HG03558 (cell line): ENCODE results near the gene UBE2O.
A peak's percentile ranks its signal among the peaks of the same experiment; 100 is the strongest.

Experiments
- ATAC-seq: cut with Tn5 transposase; IDR thresholded peaks from one replicate; pipeline ENCODE4 v1.9.1; 2021; ENCODE audit warnings: moderate number of reproducible peaks; ENCODE audit not compliant: unreplicated experiment; ENCODE audit errors: extremely low read depth

Gene UBE2O

GRCh38 chr17:76487451-76488192 lies 34.7 kb upstream of the UBE2O start:
- ATAC-seq, result no peak

- ATAC-seq, result no peak
Measured at GRCh38 chr17:76485569-76485968, 32.6 kb upstream of the UBE2O start.

GRCh38 chr17:76484228-76484725 lies 31.3 kb upstream of the UBE2O start:
- no peak for ATAC-seq

- peak; percentile 47 for ATAC-seq
Measured at GRCh38 chr17:76481071-76481655, 28.2 kb upstream of the UBE2O start.

DNA sequence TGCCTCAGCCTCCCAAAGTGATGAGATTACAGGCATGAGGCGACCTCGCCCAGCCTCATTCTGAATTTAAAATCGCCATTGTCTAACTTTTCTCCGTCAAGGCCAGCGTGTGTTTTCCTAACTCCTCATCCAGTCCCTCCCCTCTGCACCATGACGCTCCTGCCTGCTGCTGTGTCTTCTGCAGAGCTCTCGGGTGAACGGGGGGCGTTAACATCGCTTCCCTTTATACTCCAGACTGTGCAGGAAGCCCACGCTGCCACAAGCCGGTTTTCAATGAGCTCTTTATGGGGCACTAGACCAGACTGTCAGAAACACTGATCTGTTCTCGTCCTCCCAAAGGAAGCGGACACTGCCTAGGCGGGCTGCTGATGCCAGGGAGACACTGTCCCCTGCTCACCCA lies 27.7 kb upstream of the UBE2O start:
- no peak for ATAC-seq

DNA sequence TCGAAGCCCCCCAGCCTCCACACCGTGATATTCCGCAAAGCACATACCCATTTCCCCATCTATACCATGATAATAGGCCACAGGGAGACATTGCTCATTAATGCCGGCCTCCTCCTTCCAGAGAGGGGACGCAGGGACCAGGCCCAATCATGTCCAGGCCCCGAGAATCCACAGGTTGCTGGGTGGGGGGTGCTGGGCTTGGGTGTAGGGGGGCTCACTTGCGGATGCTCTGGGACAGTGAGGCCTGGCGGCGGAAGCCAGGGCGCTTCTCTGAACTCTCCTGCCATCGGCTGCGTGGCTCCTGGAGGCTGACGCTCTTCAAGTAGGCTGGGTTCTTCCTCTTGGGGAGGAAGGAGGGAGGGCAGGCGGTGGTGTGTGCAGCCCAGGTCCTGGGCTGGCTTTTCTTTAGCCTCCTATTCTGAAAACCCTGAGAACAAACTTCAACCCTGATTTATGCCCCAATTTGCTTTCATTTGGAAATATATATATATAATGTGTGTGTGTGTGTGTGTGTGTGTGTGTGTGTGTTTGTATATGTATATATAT lies 26.6 kb upstream of the UBE2O start:
- no peak for ATAC-seq

GRCh38 chr17:76478730-76479514 lies 26.0 kb upstream of the UBE2O start:
- no peak for ATAC-seq

- ATAC-seq, result no peak
Measured at GRCh38 chr17:76478097-76478496, 25.1 kb upstream of the UBE2O start.

DNA sequence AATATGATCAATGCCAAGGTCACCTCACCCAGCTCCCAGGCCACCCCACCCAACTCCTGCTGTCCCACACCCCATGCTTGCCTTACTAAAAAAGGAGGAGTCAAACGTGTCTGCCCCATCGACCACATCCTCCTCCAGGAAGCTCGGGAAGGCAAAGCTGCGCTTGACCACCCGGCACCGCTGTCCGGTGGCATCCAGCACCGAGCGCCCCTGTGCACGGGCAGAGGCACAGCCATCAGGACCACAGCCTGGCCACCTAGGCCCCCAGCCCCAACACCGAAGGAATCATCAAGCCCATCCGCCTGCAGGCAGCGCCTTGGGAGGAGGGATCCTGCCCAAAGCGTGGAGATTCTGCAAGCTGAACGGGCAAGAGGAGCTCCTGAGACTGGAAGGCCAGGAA lies 24.6 kb upstream of the UBE2O start:
- ATAC-seq, result no peak

GRCh38 chr17:76476736-76477135 lies 23.8 kb upstream of the UBE2O start:
- no peak for ATAC-seq

- no peak for ATAC-seq
Measured at GRCh38 chr17:76475302-76475701, 22.4 kb upstream of the UBE2O start.

DNA sequence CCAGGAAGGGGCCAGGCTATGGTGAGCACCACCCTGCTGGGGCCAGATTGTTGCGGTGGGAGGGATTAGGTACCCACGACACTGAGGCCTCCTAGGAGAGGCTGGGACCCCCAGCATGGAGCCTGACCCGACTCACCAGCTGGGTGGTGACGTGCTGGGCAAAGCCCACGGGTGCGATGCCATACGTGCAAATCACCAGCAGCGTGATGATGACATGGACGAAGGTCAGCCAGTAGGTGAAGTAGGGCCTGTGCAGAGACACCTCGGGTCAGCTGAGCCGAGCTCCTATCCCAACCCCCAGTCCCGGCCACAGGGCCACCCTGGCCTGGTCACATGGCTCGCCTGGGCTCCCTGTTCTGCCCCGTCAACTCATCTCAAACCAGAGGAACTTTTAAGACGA lies 21.9 kb upstream of the UBE2O start:
- ATAC-seq, result no peak

- no peak for ATAC-seq
Measured at GRCh38 chr17:76474238-76474637, 21.3 kb upstream of the UBE2O start.

GRCh38 chr17:76473541-76473985 lies 20.6 kb upstream of the UBE2O start:
- no peak for ATAC-seq

DNA sequence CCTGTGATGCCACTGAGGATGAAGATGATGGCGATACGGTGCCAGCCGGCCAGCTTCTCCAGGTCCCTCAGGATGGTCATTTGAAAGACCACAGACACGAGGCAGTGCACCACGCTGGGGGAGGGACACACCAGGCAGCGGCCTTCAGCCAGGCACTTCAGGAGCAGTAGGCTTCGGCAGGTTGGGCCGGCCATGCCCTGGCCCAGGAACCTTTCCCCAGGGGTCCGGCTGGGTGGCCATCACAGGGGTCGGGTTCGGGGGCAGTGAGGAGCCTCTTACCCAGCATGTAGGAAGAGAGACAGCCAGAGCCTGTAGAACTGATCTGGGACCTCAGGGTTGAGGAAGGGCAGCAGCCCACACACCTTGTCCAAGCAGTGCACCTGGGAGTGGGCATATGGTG lies 19.8 kb upstream of the UBE2O start:
- ATAC-seq, result no peak

DNA sequence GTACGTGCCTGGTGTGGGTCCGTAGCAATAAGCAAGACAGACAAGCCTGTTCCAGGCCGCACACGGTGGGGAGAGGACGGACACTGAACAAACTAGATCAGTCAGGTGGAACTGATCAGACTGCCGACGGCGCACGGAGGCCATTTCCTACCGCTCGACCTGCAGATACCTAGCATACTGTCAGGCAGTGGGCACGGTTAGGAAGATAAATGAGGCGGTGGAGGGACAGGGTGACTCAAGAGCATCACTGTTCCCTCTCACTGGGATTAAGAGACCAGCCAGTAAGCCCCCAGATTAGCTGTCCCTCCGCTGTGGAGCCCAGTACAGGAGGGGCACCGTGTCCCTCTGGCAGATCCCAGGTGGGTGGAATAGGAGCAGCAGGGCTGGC lies 19.3 kb upstream of the UBE2O start:
- no peak for ATAC-seq

GRCh38 chr17:76471498-76472257 lies 18.7 kb upstream of the UBE2O start:
- ATAC-seq, result no peak

DNA sequence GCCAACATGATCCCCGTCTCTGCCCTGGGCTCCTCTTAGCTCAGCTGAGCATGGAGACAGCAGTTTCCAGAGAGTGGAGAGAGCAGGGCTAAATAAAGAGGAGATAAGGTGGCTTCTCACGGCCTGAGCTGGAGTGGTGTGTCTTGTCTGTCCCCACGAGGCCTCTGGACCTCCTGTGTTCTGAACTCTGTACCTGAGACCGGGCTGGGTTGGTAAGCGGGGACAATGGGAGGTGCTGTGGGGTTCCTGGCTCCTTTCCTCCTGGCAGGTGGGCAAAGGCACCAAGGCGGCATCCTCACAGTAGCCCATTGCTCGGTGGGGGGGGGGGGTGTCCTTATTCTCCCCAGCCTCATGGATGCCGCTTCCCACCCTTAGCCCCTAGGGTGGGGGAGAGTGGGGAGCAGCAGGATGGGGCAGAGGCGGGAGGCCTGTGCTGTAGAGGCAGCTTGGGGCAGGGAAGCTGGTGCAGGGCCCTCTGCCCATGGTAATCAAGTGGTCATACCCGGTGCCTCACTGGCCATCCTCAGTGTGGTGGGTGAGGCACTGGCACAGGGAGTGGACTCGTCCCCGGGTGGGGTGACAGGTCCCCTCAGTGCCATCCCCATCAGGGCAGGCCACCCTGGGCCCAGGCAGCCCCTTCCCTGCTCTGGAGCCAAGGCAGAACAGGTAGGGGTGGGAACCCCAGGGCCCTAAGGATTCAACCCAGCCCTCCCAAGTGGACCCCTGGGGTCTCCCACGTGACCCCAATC lies 17.2 kb upstream of the UBE2O start:
- ATAC-seq, result no peak
